ENCODE results near the gene LANCL1.

Gene LANCL1

DNA sequence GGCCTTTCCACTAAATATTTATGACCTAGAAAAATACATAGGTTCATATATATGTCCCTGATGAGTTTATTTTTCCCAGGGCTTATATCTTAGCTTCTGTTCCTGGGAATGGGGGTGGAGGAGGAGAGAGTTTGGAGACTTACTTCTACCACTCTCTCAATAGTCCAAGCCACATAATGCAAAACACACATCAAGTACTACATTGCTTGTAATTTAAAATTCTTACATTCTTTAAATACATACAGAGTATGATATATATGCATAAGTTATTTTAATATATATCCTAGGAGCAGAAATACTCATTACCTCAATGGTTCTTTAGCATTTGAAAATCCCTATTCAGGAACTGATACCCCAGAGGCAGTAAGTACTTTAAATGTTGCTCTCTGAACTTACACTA lies 88.4 kb downstream of the LANCL1 start:
- DNase-seq = no peak

DNA sequence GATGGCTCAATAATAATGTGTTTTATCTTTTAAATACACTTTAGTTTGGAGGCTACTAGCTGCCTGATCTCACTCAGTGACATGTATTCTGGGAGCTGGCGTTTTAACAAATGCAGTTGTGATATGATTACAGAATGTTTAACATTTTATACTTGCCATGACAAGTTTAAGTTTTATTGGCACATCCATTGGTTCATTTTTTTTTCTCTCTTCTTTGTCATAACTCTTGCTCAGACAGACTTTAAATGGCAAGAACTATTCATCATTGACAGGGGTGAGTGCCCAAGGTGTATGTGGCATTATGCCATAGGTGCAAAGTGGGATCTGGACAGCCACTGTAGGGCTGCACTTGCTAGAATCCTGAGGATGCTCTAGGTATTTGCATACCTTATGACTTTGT lies 89.5 kb downstream of the LANCL1 start:
- no peak for DNase-seq

Data from NCI-H2081 treated with DMSO at 0.1 percent for 48 hours (cell line).